Testis (tissue), 3 donors: ENCODE data around the gene SUSD2. TPM values are rescaled to one million over a fixed set of nuclear protein-coding genes. Genes with fewer than 3 reads are reported as not detected.

Source experiments
- DNase-seq: peaks from one replicate; pipeline ENCODE4 v3.0.0-alpha.2; 2019
- H3K27ac ChIP-seq, 2 donors: fragments of 200-600 bp; sonication (generic); one replicate each; pipeline ENCODE4 v1.5.1; 2019
- H3K27me3 ChIP-seq: fragments of 200-600 bp; sonication (generic); one replicate; pipeline ENCODE4 v1.5.1; 2019
- H3K36me3 ChIP-seq: fragments of 200-600 bp; sonication (generic); one replicate; pipeline ENCODE4 v1.5.1; 2017; ENCODE audit warnings: low read depth; ENCODE audit errors: missing control alignments
- H3K4me1 ChIP-seq: fragments of 200-600 bp; sonication (generic); one replicate; pipeline ENCODE4 v1.5.1; 2019
- H3K4me3 ChIP-seq, 2 donors: fragments of 200-600 bp; sonication (generic); one replicate each; pipeline ENCODE4 v1.5.1; 2017 to 2019
- H3K9me3 ChIP-seq: fragments of 200-600 bp; sonication (generic); one replicate; pipeline ENCODE4 v1.5.1; 2017
- CTCF ChIP-seq, 3 experiments: fragments of 450-650 bp in 2 of 3; fragments of 200-600 bp in 1 of 3; sonication (generic) in 1 of 3; IDR thresholded peaks; one replicate each; pipeline ENCODE4 v1.5.1; 2016 to 2019; ENCODE audit warnings: antibody characterized with exemption in 3 of 3, mild to moderate bottlenecking in 2 of 3, moderate library complexity in 1 of 3
- POLR2A ChIP-seq: fragments of 450-650 bp; IDR thresholded peaks from one replicate; pipeline ENCODE4 v1.6.1; 2017; ENCODE audit warnings: antibody characterized with exemption, mild to moderate bottlenecking, moderate library complexity
- WGBS, 2 donors: methylation state at CpG; one replicate each; pipeline ENCODE4 v1.1.5; 2018; 5-methylcytosine and 5-hydroxymethylcytosine counted together
- intact Hi-C: fragments of 100-400 bp; cut with DNase I; formaldehyde crosslinking; loops from one replicate; pipeline ENCODE4 v1.15.1; 2023; ENCODE audit warnings: low total_unique reads
- polyA plus RNA-seq: library from polyadenylated mRNA; stranded (reverse); fragments of 350-450 nt; fragmentation: Illumina TruSeq; extraction: RNeasy Lipid Tissue Mini Kit (QIAGEN cat#74804); gene quantifications from one replicate; pipeline ENCODE4 v1.2.3, GENCODE V29; 2014; ENCODE audit warnings: low read depth, low replicate concordance; ENCODE audit not compliant: insufficient read depth
- total RNA-seq, 2 donors: library from RNA; depleted of rRNA; stranded (reverse); fragments of >200 nt; gene quantifications; one replicate each; pipeline ENCODE4 v1.2.3, GENCODE V29; 2016

SUSD2 gene
- total and polyA plus RNA-seq, 3 donors from 2014 or later: 5.3 to 11.9 (median 5.7) TPM

- intact Hi-C loops: no loop called here
- DNase-seq: no peak
- Histone ChIP-seq H3K36me3 (no peaks in the 10 kb centered on the region), H3K4me3 (no peak overlapping the region), H3K4me1 (peaks cover 33% of the 10 kb centered on the region), H3K27ac (no peak overlapping the region), H3K27me3 (no peaks in the 10 kb centered on the region), H3K9me3 (no peaks in the 10 kb centered on the region)
- 80 to 91% methylated on average over 4 to 5 of the region's 5 CpGs for WGBS, 2 donors
- TF ChIP-seq POLR2A: no peak
- TF ChIP-seq CTCF (IDR thresholded peaks at IDR 0.05): no peak
These were observed 32.8 kb upstream of the SUSD2 start for GRCh38 chr22:24148266-24149197.

- Histone ChIP-seq H3K27me3 (no peaks in the 10 kb centered on the region), H3K4me3 (no peak overlapping the region), H3K9me3 (no peaks in the 10 kb centered on the region), H3K4me1 (peaks cover 33% of the 10 kb centered on the region), H3K36me3 (no peaks in the 10 kb centered on the region), H3K27ac (no peak overlapping the region)
- WGBS, 2 donors: 83 to 89% methylated on average over 4 of the region's 4 CpGs
- DNase-seq: no peak
- intact Hi-C loops: no loop called here
- TF ChIP-seq CTCF (IDR thresholded peaks at IDR 0.05) (no peak), POLR2A (no peak)
These were observed 32.1 kb upstream of the SUSD2 start for GRCh38 chr22:24149198-24149590.

- 80 to 85% methylated on average over 1 to 3 of the region's 3 CpGs for WGBS, 2 donors
- Histone ChIP-seq H3K9me3 (no peaks in the 10 kb centered on the region), H3K4me3 (no peak overlapping the region), H3K27ac (no peak overlapping the region), H3K36me3 (no peaks in the 10 kb centered on the region), H3K27me3 (no peaks in the 10 kb centered on the region), H3K4me1 (peaks cover 20% of the 10 kb centered on the region)
- intact Hi-C loops: no loop called here
- no peak for TF ChIP-seq POLR2A
- no peak for TF ChIP-seq CTCF (IDR thresholded peaks at IDR 0.05)
- no peak for DNase-seq
These were observed 27.9 kb upstream of the SUSD2 start for GRCh38 chr22:24153353-24153752.

- TF ChIP-seq CTCF (IDR thresholded peaks at IDR 0.05): no peak
- no peak for TF ChIP-seq POLR2A
- no peak for DNase-seq
- WGBS, 2 donors: 91 to 100% methylated on average over 3 to 7 of the region's 7 CpGs
- no peaks in the 10 kb centered on the region for H3K27me3 ChIP-seq
- no peak overlapping the region for H3K27ac ChIP-seq
- no peak overlapping the region for H3K4me3 ChIP-seq
- no peaks in the 10 kb centered on the region for H3K36me3 ChIP-seq
- no peaks in the 10 kb centered on the region for H3K9me3 ChIP-seq
- peaks cover 21% of the 10 kb centered on the region for H3K4me1 ChIP-seq
- intact Hi-C loops: no loop called here
These were observed 27.3 kb upstream of the SUSD2 start for GRCh38 chr22:24153959-24154358.
